Measurements from ENCODE around the gene CALML6.

CALML6 gene

DNA sequence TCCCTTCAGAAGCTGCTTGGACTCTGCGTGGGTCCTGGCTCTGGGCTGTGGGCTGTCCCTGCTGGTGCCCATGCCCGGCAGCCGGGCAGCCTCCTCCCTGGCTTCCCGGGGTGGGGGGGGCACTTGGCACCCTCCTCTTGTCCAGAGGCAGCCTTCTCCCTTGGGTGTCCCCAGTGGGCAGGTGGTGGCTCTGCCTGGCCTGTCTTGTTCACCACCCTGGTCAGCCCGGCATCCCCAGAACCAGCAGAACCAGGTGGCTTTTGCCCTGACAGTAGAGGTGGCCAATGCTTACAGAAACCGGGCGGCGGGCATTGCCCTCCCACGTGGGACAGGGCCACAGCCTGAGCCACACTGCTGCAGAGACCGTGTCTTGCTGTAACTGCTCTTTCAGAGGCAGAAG lies 50.5 kb downstream of the CALML6 start:
- no peak for DNase-seq (ENCODE audit: low read depth in 2 of 2)

DNA sequence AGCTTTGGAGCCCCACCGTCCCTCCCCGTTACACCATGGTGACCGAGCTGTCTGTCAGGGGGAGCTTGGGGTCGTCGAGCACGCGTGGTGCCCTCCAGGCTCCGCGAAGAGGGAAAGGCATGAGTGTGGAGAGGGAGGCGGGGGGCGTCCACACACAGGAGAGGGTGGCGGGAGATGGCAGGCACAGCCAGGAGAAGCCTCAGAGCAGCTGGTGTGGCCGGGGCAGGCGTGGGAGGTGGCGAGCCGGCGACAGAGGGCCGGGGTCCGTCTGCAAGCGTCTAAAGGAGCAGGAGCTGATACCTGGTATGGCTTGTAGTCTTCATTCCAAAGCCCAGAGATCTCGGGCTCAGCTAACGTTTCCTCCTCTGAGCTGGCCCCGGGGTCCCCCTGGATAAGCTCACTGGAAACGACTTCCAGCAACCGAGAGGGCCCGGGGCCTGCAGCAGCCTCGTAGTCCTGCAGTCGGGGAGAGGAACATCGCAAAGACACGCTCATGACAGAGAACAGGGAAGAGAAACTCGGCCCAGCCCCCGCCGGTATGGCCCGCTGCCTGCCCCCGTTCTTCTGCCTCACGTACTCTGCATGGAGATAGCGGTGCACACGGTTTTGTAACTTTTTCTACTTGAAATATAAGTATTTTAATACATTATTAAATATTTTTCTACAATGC lies 51.1 kb downstream of the CALML6 start:
- DNase-seq (ENCODE audit: low read depth in 2 of 2) = no peak

All from activated CD4-positive, alpha-beta T cell treated with anti-CD3 and anti-CD28 coated beads for 24 hours (primary cell).